Large intestine (tissue), 3 donors: ENCODE results near the gene NTF4. TPM values are rescaled to one million over a fixed set of nuclear protein-coding genes. Genes with fewer than 3 reads are reported as not detected.
"Not testable (repeated sequence)": the region's sequence is repeated elsewhere in the genome, so short reads cannot be mapped to it uniquely, and the experiment has no call there.

Experiments
- DNase-seq, 2 donors: peaks; one replicate each; pipeline versions ENCODE4 v3.0.0 to v3.0.0-alpha.2; 2013
- H3K27ac ChIP-seq: one replicate; pipeline ENCODE4 v1.5.1; 2013; ENCODE audit warnings: low read length
- H3K27me3 ChIP-seq: 2 replicates; pipeline ENCODE4 v1.6.1; 2013; ENCODE audit warnings: low read length; ENCODE audit not compliant: control insufficient read depth, insufficient read depth
- H3K36me3 ChIP-seq: 2 replicates; pipeline ENCODE4 v1.6.1; 2013; ENCODE audit warnings: low read length; ENCODE audit not compliant: control insufficient read depth, insufficient read depth
- H3K4me1 ChIP-seq: one replicate; pipeline ENCODE4 v1.6.1; 2013; ENCODE audit warnings: low read length; ENCODE audit not compliant: control insufficient read depth, insufficient read depth
- H3K4me3 ChIP-seq: one replicate; pipeline ENCODE4 v1.5.1; 2013; ENCODE audit warnings: low read length
- H3K9me3 ChIP-seq: one replicate; pipeline ENCODE4 v1.6.1; 2013; ENCODE audit warnings: mild to moderate bottlenecking, low read depth, low read length, moderate library complexity; ENCODE audit not compliant: control insufficient read depth
- WGBS: methylation state at CpG from one replicate; pipeline ENCODE4 v1.1.5; 2013; ENCODE audit warnings: low lambda C conversion rate; ENCODE audit not compliant: insufficient coverage; 5-methylcytosine and 5-hydroxymethylcytosine counted together
- polyA plus RNA-seq: library from polyadenylated mRNA; unstranded; fragments of 120-200 nt; gene quantifications from one replicate; pipeline ENCODE4 v1.2.1, GENCODE V29; 2013

NTF4 gene
- polyA plus RNA-seq, 1 donor: 0.16 TPM

DNA sequence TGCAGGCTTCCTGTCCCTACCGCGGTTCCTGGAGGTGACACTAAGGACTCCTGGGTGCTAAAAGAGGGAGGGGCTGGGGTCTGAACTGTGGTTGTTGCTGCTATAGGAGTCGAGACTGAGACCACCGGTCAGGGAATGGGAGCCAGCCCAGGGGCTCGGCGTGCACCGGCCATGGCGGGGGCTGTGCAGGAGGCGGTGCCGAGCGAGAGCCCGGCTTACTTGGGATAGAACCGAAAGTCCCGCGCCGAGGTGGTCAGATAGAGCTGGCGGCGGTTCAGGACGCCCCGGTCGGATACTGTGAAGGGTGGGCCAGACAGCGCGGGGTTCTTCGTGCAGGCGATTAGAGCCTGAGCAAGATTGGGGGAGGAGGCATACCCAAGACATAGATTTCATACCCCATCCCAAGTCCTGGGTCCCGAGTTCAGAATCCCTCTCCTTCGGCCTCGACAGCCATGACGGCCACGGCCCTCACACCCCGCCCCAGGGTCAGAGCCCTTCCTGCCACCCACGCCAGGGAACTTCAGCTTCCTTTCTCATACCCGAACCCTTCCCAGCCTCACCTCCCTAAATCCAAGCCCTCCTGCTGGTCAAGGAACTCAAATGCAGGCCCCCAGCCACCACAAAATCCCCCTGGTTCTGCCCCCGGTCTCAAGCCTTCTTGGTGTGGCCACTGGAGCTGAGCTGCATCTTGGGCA lies 7.6 kb downstream of the NTF4 start:
- Histone ChIP-seq H3K9me3 (peaks cover 11% of the 10 kb centered on the region), H3K27me3 (peaks cover 69% of the 10 kb centered on the region), H3K4me1 (peaks cover 15% of the 10 kb centered on the region)
- not testable (repeated sequence) for H3K36me3 ChIP-seq, H3K4me3 ChIP-seq, DNase-seq, H3K27ac ChIP-seq
- WGBS: no CpG with 5 or more reads among the region's 34 CpGs

DNA sequence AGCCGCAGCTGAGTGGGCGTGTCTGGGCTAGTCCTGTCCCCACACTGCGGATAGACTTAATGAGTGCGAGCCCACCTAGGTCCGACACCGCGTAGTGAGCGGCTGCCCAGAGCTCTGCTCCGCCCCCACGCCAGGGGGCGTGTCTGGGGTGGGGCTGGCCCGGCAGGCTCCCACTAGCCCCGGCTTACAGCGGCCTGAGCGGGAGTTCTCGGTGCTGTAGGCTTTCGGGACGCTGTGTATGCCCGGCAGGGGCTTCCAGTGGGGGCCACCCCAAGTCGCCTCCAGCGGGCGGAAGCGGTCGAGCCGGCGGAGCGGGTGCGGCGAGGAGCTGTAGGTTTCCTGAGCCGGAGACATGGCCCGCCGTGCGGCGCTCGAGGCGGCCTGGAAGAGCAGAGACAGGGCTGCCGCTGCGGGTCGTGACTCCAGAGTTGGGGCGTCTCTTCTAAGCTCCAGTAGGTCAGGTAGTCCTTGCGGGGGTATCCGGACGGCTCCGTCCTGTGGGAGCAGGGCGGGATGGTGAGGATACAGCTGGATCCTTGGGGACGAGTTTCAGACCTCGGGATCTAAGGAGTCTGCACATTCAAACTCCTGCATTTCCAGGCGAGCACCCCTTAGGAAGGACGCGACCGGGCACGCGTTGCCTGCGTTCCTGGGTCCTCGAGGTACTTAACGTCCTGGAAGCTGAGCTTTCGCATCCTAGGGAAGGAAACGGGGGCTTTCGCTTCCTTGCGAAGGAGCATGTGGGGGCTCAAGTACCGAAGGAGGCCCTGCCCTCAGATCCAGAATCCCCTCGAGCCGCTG lies 8.3 kb downstream of the NTF4 start:
- Histone ChIP-seq H3K36me3 (no peaks in the 10 kb centered on the region), H3K4me1 (peaks cover 15% of the 10 kb centered on the region), H3K9me3 (peaks cover 7% of the 10 kb centered on the region), H3K4me3 (peak overlapping the region; percentile 35), H3K27ac (no peak overlapping the region), H3K27me3 (peaks cover 61% of the 10 kb centered on the region)
- DNase-seq: peak in 1 of 2 donors; percentile 48
- WGBS: no CpG with 5 or more reads among the region's 63 CpGs

- H3K27ac ChIP-seq, H3K4me3 ChIP-seq, H3K9me3 ChIP-seq, DNase-seq, H3K4me1 ChIP-seq, H3K36me3 ChIP-seq, H3K27me3 ChIP-seq: not testable (repeated sequence)
- WGBS: no CpG with 5 or more reads among the region's 24 CpGs
These were observed 14.1 kb downstream of the NTF4 start for GRCh38 chr19:49050376-49051033.

DNA sequence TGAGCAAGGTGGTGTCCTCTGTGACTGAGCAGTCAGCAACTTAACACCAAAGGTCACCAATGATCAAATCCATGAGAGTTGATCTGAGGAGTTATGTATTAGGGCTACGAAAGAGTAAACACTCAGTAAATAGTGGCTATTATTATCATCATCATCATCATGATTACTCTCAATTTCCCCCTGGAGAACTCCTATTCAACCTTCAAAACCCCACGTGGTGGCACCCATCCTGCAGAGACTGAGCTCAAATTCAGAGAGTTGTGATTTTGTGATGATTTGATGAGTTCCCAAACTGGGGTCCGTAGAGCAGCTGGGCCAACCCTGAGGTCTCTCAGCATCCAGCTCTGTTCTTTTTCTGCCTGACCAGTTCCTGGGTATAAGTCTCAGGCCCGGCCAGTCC lies 14.8 kb downstream of the NTF4 start:
- not testable (repeated sequence) for H3K9me3 ChIP-seq, H3K4me3 ChIP-seq, H3K27me3 ChIP-seq, H3K36me3 ChIP-seq, H3K4me1 ChIP-seq, DNase-seq, H3K27ac ChIP-seq
- no CpG with 5 or more reads among the region's 4 CpGs for WGBS

DNA sequence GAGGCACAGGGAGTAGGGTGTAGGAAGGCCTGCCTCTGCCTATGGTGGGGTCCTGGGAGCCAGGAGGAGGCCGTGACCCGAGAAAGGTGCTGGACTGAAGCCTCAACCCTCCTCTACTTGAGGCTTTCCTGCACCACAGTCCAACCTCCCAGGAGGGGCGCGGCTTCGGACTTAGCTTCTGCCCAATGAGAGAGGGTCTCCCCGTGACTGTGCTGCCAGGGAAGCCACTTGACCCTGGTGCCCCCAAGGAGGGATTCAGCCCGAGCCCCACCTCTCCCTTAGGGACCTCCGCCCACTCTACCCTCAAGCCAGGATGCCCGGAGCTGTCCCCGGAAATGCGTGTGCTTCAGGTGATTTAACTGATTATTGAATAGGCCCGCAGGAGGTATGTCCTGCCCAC lies 15.6 kb downstream of the NTF4 start, which contains the start of gene CGB8:
Gene CGB8, minus strand, starts transcription at position 101 of the 400 bp plus-strand sequence. CDS start 372 bp downstream, outside the sequence.
- H3K27me3 ChIP-seq, H3K4me3 ChIP-seq, DNase-seq, H3K36me3 ChIP-seq, H3K27ac ChIP-seq, H3K9me3 ChIP-seq, H3K4me1 ChIP-seq: not testable (repeated sequence)
- WGBS: no CpG with 5 or more reads among the region's 12 CpGs

GRCh38 chr19:49043548-49043947 lies 21.1 kb downstream of the NTF4 start, which contains the start of gene CGB5:
CGB5 (plus strand) TSS chr19:49043848; CDS start chr19:49044210, 362 bp downstream.
- H3K9me3 ChIP-seq, H3K27me3 ChIP-seq, H3K36me3 ChIP-seq, H3K4me1 ChIP-seq, DNase-seq, H3K27ac ChIP-seq, H3K4me3 ChIP-seq: not testable (repeated sequence)
- no CpG with 5 or more reads among the region's 15 CpGs for WGBS

- WGBS: no CpG with 5 or more reads among the region's 4 CpGs
- not testable (repeated sequence) for H3K9me3 ChIP-seq, H3K27me3 ChIP-seq, H3K4me1 ChIP-seq, H3K4me3 ChIP-seq, H3K36me3 ChIP-seq, DNase-seq, H3K27ac ChIP-seq
These were observed 22.0 kb downstream of the NTF4 start for GRCh38 chr19:49042666-49043065.

- Histone ChIP-seq H3K4me3 (no peak overlapping the region), H3K36me3 (no peaks in the 10 kb centered on the region), H3K9me3 (no peaks in the 10 kb centered on the region), H3K4me1 (no peaks in the 10 kb centered on the region), H3K27me3 (peaks cover 4% of the 10 kb centered on the region), H3K27ac (no peak overlapping the region)
- DNase-seq: no peak
- no CpG with 5 or more reads among the region's 17 CpGs for WGBS
These were observed 22.4 kb downstream of the NTF4 start for GRCh38 chr19:49042177-49042576.

- not testable (repeated sequence) for H3K27ac ChIP-seq, DNase-seq, H3K9me3 ChIP-seq, H3K36me3 ChIP-seq, H3K4me1 ChIP-seq, H3K27me3 ChIP-seq, H3K4me3 ChIP-seq
- WGBS: no CpG with 5 or more reads among the region's 9 CpGs
These were observed 24.9 kb downstream of the NTF4 start for GRCh38 chr19:49039736-49040135.

DNA sequence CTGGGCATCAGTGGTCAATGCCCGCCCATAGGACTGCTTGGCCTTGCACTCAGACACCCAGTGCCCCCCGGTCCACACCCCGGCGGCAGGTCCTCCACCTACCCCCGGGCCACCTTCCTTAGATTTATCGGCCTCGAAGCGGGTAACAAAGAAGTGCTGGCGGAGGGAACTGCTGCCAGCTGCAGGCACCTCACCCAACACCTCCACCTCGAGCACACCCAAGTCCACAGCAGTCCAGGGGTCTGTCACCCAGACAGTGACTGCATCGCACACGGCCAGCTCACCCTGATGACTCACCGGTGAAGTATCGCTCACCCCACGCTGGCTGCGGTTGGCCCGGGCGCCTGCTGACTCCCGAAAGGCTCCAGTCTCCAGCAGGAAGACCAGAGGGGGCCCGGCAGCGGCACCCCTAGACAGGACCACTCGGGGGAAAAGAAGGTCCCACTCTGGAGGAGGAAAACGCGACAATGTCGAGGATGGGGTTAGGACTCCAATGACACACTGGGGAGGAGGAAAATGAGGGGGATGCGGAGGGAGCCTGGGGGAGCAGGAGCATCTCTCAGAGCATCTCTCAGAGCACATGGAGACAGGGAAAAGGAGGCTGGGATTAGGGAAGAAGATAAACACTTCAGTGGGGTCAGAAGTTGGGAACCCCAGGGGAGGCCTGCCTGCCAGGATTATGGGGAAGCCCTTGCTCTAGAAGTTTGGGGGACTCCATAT lies 25.9 kb downstream of the NTF4 start:
- H3K27me3 ChIP-seq, H3K9me3 ChIP-seq, H3K36me3 ChIP-seq, H3K4me3 ChIP-seq, H3K4me1 ChIP-seq, DNase-seq, H3K27ac ChIP-seq: not testable (repeated sequence)
- WGBS: no CpG with 5 or more reads among the region's 26 CpGs
